AG04450 (cell line): ENCODE results near the gene CENPV. TPM values are rescaled to one million over a fixed set of nuclear protein-coding genes. Genes with fewer than 3 reads are reported as not detected.
"Not testable (repeated sequence)": the region's sequence is repeated elsewhere in the genome, so short reads cannot be mapped to it uniquely, and the experiment has no call there.

Experiments used
- CTCF ChIA-PET: fragments of 300-600, 350-600 bp; formaldehyde crosslinking; extraction: SDS; loops from one replicate; lab custom pipeline; 2022; ENCODE audit warnings: antibody characterized with exemption, inconsistent platforms; lab: Charles Lee
- POLR2A ChIA-PET: fragments of 350-600 bp; formaldehyde crosslinking; extraction: SDS; loops from one replicate; lab custom pipeline; 2021; ENCODE audit warnings: antibody characterized with exemption, inconsistent platforms; lab: Yijun Ruan, JAX
- DNase-seq: peaks from one replicate; pipeline ENCODE4 v3.0.0-alpha.2; 2011; ENCODE audit warnings: low read depth, low spot score
- H3K27ac ChIP-seq: one replicate; pipeline ENCODE4 v1.5.1; 2012; ENCODE audit warnings: low read depth, low read length, control low read depth
- H3K27me3 ChIP-seq: one replicate; pipeline ENCODE4 v1.6.0; 2012; ENCODE audit warnings: low read length; ENCODE audit not compliant: control insufficient read depth, insufficient read depth
- H3K4me3 ChIP-seq: 2 replicates; pipeline ENCODE4 v1.5.1; 2011; ENCODE audit warnings: mild to moderate bottlenecking, low read depth, low read length, control low read depth
- H3K9me3 ChIP-seq: 2 replicates; pipeline ENCODE4 v1.5.1; 2012; ENCODE audit warnings: low read length; ENCODE audit not compliant: control insufficient read depth, insufficient read depth
- polyA plus RNA-seq: library from polyadenylated mRNA; depleted of rRNA; stranded (reverse); fragments of >200 nt; gene quantifications from 2 replicates; pipeline ENCODE4 v1.2.3, GENCODE V29; 2011
- TF ChIP-seq, protein P1 (sequence below): IDR thresholded peaks from 2 replicates; pipeline ENCODE4 v1.5.1; 2011; ENCODE audit warnings: low read depth, low read length, control low read depth, inconsistent platforms

Gene CENPV
- polyA plus RNA-seq, 1 experiment, result 65.2 TPM

DNA sequence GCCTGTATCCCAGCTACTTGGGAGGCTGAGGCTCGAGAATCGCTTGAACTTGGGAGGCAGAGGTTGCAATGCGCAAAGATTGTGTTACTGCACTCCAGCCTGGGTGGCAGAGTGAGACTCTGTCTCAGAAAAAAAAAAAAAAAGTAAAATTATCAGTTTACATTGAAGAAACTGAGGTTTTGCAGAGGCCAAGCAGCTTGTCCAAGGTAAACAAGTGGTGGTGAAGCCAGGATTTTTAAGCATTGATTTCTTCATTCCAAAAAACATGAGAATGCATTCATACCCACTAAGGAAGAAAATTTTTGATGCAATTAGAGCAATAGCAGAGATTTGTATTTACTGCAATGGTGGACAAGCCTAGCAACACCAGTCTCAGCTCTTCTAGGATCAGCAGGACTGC lies 52.7 kb downstream of the CENPV start:
- POLR2A ChIA-PET, result interaction anchor here (0.9 kb wide), 1 partner anchor 80 kb away, joined by 9 read pairs; the partner anchor contains the start of gene UBB
- TF ChIP-seq, protein P1, sequence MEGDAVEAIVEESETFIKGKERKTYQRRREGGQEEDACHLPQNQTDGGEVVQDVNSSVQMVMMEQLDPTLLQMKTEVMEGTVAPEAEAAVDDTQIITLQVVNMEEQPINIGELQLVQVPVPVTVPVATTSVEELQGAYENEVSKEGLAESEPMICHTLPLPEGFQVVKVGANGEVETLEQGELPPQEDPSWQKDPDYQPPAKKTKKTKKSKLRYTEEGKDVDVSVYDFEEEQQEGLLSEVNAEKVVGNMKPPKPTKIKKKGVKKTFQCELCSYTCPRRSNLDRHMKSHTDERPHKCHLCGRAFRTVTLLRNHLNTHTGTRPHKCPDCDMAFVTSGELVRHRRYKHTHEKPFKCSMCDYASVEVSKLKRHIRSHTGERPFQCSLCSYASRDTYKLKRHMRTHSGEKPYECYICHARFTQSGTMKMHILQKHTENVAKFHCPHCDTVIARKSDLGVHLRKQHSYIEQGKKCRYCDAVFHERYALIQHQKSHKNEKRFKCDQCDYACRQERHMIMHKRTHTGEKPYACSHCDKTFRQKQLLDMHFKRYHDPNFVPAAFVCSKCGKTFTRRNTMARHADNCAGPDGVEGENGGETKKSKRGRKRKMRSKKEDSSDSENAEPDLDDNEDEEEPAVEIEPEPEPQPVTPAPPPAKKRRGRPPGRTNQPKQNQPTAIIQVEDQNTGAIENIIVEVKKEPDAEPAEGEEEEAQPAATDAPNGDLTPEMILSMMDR, result no peak
- Histone ChIP-seq H3K27me3 (no peaks in the 10 kb centered on the region), H3K27ac (no peak overlapping the region), H3K4me3 (no peak overlapping the region), H3K9me3 (no peaks in the 10 kb centered on the region)
- CTCF ChIA-PET, result interaction anchor here (1.0 kb wide), 1 partner anchor 63 kb away, joined by 4 read pairs; no protein-coding TSS in a partner anchor
- no peak for DNase-seq

DNA sequence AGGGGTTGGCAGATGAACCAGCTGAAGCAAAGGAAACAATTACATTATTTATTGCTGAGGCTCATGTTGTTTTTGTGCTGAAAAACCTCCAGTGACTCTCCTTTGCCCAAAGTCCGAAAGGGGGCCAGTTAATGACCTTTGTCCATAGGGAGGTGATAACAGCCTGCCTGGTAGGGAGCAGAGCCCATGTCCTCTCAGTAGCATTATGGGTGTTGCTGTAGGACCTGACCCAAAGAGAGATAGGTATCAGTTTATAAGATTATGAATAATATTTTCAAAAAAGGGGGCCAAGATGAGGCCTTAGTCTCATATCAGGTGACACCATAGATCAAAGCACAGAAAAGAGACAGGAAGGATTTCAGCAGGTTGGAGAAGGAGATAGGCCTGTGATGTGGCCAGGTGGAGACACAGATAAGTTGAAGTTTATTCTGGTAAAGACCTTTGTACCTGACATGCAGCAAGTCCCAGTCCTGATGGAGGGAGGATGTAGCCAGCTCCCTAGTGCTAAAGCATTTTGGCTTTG lies 55.1 kb downstream of the CENPV start:
- no peak overlapping the region for H3K4me3 ChIP-seq
- ChIA-PET CTCF (interaction anchor here (0.6 kb wide), 1 partner anchor 837 kb away, joined by 12 read pairs; no protein-coding TSS in a partner anchor), POLR2A (no interaction called here)
- H3K9me3 ChIP-seq, result no peaks in the 10 kb centered on the region
- TF ChIP-seq, protein P1, result no peak
- no peak overlapping the region for H3K27ac ChIP-seq
- no peak for DNase-seq
- H3K27me3 ChIP-seq, result no peaks in the 10 kb centered on the region

DNA sequence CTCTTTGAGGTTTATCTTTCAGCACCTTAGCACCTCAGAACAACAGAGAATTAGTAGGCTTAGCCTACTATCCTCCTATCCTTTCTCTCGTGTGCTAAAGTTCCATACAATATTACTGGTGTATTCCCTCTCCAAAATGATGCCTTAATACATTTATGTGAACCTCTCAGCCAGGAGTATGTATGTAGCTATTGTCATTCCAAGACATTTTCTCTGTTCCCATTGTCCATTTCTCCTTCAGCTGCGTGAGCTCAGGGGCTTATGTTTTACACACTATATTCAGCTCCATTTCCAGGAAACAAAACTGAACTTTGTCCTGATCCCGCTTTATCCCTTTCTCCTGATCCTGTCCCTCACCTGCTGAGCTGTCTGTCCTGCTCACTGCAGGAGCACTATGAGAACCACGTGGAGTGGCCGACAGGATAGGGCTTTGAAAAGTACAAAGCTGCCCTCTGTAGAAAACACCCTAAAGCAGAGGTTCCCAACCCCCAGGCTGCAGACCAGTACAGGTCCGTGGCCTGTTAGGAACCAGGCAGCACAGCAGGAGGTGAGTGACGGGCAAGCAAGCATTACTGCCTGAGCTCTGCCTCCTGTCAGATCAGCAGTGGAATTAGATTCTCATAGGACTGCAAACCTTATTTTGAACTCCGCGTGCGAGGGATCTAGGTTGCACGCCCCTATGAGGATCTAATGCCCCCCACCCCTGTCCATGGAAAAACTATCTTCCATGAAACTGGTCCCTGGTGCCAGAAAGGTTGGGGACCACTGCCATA lies 55.7 kb downstream of the CENPV start:
- Histone ChIP-seq H3K9me3 (no peaks in the 10 kb centered on the region), H3K27ac (no peak overlapping the region), H3K4me3 (no peak overlapping the region), H3K27me3 (no peaks in the 10 kb centered on the region)
- TF ChIP-seq, protein P1, result no peak
- CTCF ChIA-PET, result interaction anchor here (0.6 kb wide), 1 partner anchor 60 kb away, joined by 4 read pairs; no protein-coding TSS in a partner anchor
- DNase-seq, result no peak
- POLR2A ChIA-PET, result no interaction called here

DNA sequence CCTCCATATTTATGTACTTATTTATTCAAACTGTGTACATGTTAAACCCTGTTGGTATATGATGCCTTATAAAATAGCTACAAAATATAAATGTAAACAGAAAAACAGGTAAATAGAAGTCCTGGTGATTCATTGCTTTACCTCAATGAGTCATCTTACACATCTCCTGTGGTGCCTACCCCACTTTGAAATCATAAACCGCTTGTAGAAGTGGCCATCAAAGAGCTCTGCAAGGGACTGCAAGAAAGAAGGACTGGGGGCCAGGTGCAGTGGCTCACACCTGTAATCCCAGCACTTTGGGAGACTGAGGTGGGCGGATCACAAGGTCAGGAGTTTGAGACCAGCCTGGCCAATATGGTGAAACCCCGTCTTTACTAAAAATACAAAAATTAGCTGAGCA lies 57.2 kb downstream of the CENPV start:
- H3K27me3 ChIP-seq, DNase-seq, H3K4me3 ChIP-seq, POLR2A ChIA-PET, H3K9me3 ChIP-seq, H3K27ac ChIP-seq: not testable (repeated sequence)
- CTCF ChIA-PET, result interaction anchor here (1.3 to 1.4 kb wide), 3 partner anchors 8 to 57 kb away, joined by 3 to 7 read pairs (median 4); partner anchors contain the start of gene CENPV

DNA sequence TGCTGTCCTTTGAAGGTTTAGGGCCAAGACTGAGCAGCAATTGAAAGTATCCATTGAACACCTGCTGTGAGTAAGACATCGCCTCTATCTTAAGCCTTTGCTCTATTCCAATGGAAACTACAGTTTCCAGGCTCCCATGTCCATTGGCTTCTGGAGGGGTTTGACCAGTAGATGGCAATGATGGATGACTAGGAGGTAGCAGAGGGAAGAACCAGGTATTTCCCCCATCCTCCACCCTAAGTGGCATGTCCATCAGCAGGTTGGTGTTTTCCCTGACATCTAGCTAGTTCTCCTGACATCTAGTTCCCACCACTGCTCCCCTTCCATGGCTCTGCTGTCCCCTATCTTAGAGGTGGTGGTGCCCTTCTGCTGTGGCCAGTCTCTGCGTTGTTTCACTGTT lies 58.7 kb downstream of the CENPV start:
- no peak for DNase-seq
- H3K9me3 ChIP-seq, result no peaks in the 10 kb centered on the region
- TF ChIP-seq, protein P1, result no peak
- no peak overlapping the region for H3K4me3 ChIP-seq
- CTCF ChIA-PET, result interaction anchor here (0.6 to 1.3 kb wide), 2 partner anchors 8 to 9 kb away, joined by 4 to 6 read pairs; no protein-coding TSS in a partner anchor
- POLR2A ChIA-PET, result no interaction called here
- H3K27ac ChIP-seq, result no peak overlapping the region
- no peaks in the 10 kb centered on the region for H3K27me3 ChIP-seq
